ENCODE data around the gene WDCP.
"Not testable (repeated sequence)": the region's sequence is repeated elsewhere in the genome, so short reads cannot be mapped to it uniquely, and the experiment has no call there.

GRCh38 chr2:24014902-24015301, 32.3 kb downstream of the WDCP start:
- TF ChIP-seq CTCF, POLR2A (IDR thresholded peaks at IDR 0.05): not testable (repeated sequence)
